Fibroblast of lung (primary cell): ENCODE measurements around the gene DEPDC5. TPM values are rescaled to one million over a fixed set of nuclear protein-coding genes. Genes with fewer than 3 reads are reported as not detected.

Experiments
- DNase-seq, 2 donors: peaks; one replicate each; pipeline versions ENCODE4 v3.0.0 to v3.0.0-alpha.2; 2010; ENCODE audit warnings: low read depth in 2 of 2
- H2AFZ ChIP-seq: 2 replicates; pipeline ENCODE4 v1.5.1; 2012; ENCODE audit warnings: low read length, control low read depth, inconsistent platforms
- H3K27ac ChIP-seq: 2 replicates; pipeline ENCODE4 v1.5.1; 2011; ENCODE audit warnings: low read length, control low read depth; ENCODE audit not compliant: insufficient read depth
- H3K27me3 ChIP-seq: 2 replicates; pipeline ENCODE4 v1.5.1; 2011; ENCODE audit warnings: mild to moderate bottlenecking, low read length; ENCODE audit not compliant: control insufficient read depth, insufficient read depth
- H3K36me3 ChIP-seq: 2 replicates; pipeline ENCODE4 v1.5.1; 2011; ENCODE audit warnings: low read length; ENCODE audit not compliant: control insufficient read depth, insufficient read depth
- H3K4me1 ChIP-seq: 2 replicates; pipeline ENCODE4 v1.5.1; 2011; ENCODE audit warnings: low read length; ENCODE audit not compliant: control insufficient read depth, insufficient read depth; ENCODE audit errors: extremely low read depth
- H3K4me2 ChIP-seq: 2 replicates; pipeline ENCODE4 v1.5.1; 2011; ENCODE audit warnings: low read length, control low read depth; ENCODE audit not compliant: insufficient read depth; ENCODE audit errors: extremely low read depth
- H3K4me3 ChIP-seq, 4 experiments: fragments of 200-600 bp in 1 of 4; sonication (generic) in 1 of 4; replicated peaks in 1 of 4; 2 replicates each; pipeline ENCODE4 v1.5.1; 2011 to 2016; ENCODE audit warnings: low read length in 4 of 4, low read depth in 3 of 4, mild to moderate bottlenecking in 3 of 4, control low read depth in 2 of 4, inconsistent platforms in 1 of 4, mixed read lengths in 1 of 4; ENCODE audit not compliant: insufficient read depth in 1 of 4; ENCODE audit errors: control extremely low read depth in 1 of 4
- H3K79me2 ChIP-seq: 2 replicates; pipeline ENCODE4 v1.5.1; 2012; ENCODE audit warnings: mild to moderate bottlenecking, low read length, inconsistent platforms; ENCODE audit not compliant: control insufficient read depth, insufficient read depth
- H3K9ac ChIP-seq: 2 replicates; pipeline ENCODE4 v1.5.1; 2011; ENCODE audit warnings: mild to moderate bottlenecking, low read length, control low read depth; ENCODE audit not compliant: insufficient read depth
- H3K9me3 ChIP-seq: 2 replicates; pipeline ENCODE4 v1.5.1; 2012; ENCODE audit warnings: low read depth, low read length; ENCODE audit not compliant: control insufficient read depth, insufficient read depth
- H4K20me1 ChIP-seq: 2 replicates; pipeline ENCODE4 v1.5.1; 2011; ENCODE audit warnings: low read length; ENCODE audit not compliant: control insufficient read depth, insufficient read depth; ENCODE audit errors: extremely low read depth
- EZH2 ChIP-seq: IDR thresholded peaks from 2 replicates; pipeline ENCODE4 v1.5.1; 2012; ENCODE audit warnings: low read length, control low read depth, mild to moderate bottlenecking; ENCODE audit errors: missing control alignments
- polyA plus RNA-seq, 2 donors: library from polyadenylated mRNA; depleted of rRNA in 1 of 2; stranded (reverse) in 1 of 2; unstranded in 1 of 2; fragments of >200 nt; gene quantifications; 2 replicates each; pipeline ENCODE4 v1.2.1, GENCODE V29; 2011 to 2012; ENCODE audit warnings: missing spikeins in 1 of 2
- total RNA-seq: library from RNA; depleted of rRNA; stranded (reverse); fragments of >200 nt; gene quantifications from 2 replicates; pipeline ENCODE4 v1.2.1, GENCODE V29; 2014
- TF ChIP-seq, protein P1 (sequence below), 2 donors: IDR thresholded peaks in 1 of 2; conservative IDR thresholded peaks in 1 of 2; 1 replicate in 1 of 2; 2 replicates in 1 of 2; pipeline ENCODE4 v1.5.1; 2011 to 2012; ENCODE audit warnings: low read length in 2 of 2, control low read depth in 1 of 2, inconsistent platforms in 1 of 2, low read depth in 1 of 2, mild to moderate bottlenecking in 1 of 2

DEPDC5 gene
- total and polyA plus RNA-seq, 2 donors (not counting 1 experiment from before 2014, with no cell fraction given) = 10.4 to 10.7 TPM

DNA sequence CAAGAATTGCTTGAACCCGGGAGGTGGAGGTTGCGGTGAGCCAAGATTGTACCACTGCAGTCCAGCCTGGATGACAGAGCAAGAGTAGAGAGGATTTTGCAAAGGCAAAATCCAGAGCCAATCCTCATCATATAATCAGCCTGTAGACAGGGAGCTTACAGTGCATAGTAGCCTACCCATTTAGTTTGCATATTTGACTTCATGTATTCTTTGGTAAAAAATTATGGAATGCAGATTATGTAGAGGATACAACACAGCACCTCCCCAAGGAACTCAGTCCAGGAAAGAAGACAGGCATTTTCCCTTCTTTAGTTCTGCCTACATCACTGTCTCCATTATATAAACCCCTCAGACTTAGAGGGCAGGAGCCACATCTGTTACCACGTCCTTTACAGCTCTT, 150.8 kb downstream of the DEPDC5 start:
- TF ChIP-seq, protein P1, sequence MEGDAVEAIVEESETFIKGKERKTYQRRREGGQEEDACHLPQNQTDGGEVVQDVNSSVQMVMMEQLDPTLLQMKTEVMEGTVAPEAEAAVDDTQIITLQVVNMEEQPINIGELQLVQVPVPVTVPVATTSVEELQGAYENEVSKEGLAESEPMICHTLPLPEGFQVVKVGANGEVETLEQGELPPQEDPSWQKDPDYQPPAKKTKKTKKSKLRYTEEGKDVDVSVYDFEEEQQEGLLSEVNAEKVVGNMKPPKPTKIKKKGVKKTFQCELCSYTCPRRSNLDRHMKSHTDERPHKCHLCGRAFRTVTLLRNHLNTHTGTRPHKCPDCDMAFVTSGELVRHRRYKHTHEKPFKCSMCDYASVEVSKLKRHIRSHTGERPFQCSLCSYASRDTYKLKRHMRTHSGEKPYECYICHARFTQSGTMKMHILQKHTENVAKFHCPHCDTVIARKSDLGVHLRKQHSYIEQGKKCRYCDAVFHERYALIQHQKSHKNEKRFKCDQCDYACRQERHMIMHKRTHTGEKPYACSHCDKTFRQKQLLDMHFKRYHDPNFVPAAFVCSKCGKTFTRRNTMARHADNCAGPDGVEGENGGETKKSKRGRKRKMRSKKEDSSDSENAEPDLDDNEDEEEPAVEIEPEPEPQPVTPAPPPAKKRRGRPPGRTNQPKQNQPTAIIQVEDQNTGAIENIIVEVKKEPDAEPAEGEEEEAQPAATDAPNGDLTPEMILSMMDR (conservative IDR thresholded peaks at IDR 0.05 in 1 of 2, IDR thresholded peaks at IDR 0.05 in 1 of 2; ENCODE audit: low read depth in 1 of 2, low read length in 2 of 2) = no peak
- no peak for TF ChIP-seq EZH2
- H3K79me2 ChIP-seq = no peaks in the 10 kb centered on the region
- no peaks in the 10 kb centered on the region for H3K9me3 ChIP-seq
- peaks cover 2% of the 10 kb centered on the region for H3K36me3 ChIP-seq
- H3K27ac ChIP-seq = no peak overlapping the region
- no peaks in the 10 kb centered on the region for H3K27me3 ChIP-seq
- H3K9ac ChIP-seq = no peak overlapping the region
- H3K4me3 ChIP-seq = no peak overlapping the region
- no peaks in the 10 kb centered on the region for H3K4me1 ChIP-seq
- H2AFZ ChIP-seq = no peak overlapping the region
- H4K20me1 ChIP-seq = no peaks in the 10 kb centered on the region
- H3K4me2 ChIP-seq = no peak overlapping the region
- no peak for DNase-seq

DNA sequence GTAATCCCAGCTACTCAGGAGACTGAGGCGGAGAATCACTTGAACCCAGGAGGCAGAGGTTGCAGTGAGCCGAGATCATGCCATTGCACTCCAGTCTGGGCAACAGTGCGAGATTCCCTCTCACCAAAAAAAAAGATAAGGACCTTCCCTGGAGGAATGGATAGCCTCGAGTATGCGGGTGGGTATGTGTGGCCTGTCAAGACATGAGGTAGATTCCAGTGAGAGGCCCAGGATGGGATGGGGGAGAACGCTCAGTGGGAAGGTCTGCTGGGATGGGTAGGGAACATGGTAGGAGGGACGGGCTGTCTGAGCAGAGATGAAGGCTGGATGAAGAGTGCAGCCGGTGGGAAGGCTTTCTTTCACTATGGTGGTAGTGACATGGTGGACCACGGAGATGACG, 151.5 kb downstream of the DEPDC5 start:
- no peak overlapping the region for H3K4me2 ChIP-seq
- peaks cover 2% of the 10 kb centered on the region for H3K36me3 ChIP-seq
- no peaks in the 10 kb centered on the region for H4K20me1 ChIP-seq
- DNase-seq = no peak
- TF ChIP-seq EZH2 = no peak
- TF ChIP-seq, protein P1 (conservative IDR thresholded peaks at IDR 0.05 in 1 of 2, IDR thresholded peaks at IDR 0.05 in 1 of 2; ENCODE audit: low read depth in 1 of 2, low read length in 2 of 2) = no peak
- no peaks in the 10 kb centered on the region for H3K9me3 ChIP-seq
- no peaks in the 10 kb centered on the region for H3K27me3 ChIP-seq
- no peaks in the 10 kb centered on the region for H3K4me1 ChIP-seq
- H3K27ac ChIP-seq = no peak overlapping the region
- no peak overlapping the region for H3K9ac ChIP-seq
- H2AFZ ChIP-seq = no peak overlapping the region
- H3K79me2 ChIP-seq = no peaks in the 10 kb centered on the region
- H3K4me3 ChIP-seq = no peak overlapping the region

DNA sequence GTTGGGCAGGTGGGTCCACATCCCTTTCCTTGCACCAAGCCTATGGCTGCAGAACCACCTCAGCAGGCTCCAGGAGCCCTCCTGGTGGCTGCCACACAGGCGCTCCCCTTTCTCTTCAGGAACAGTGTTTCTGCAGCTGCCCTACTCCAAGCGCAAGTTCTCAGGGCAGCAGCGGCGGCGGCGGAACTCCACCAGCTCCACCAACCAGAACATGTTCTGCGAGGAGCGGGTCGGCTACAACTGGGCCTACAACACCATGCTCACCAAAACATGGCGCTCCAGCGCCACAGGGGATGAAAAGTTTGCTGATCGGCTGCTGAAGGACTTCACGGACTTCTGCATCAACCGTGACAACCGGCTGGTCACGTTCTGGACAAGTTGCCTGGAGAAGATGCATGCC, 152.3 kb downstream of the DEPDC5 start:
- Histone ChIP-seq H3K36me3 (peaks cover 2% of the 10 kb centered on the region), H3K79me2 (no peaks in the 10 kb centered on the region), H3K9me3 (no peaks in the 10 kb centered on the region), H3K4me1 (no peaks in the 10 kb centered on the region), H3K4me3 (no peak overlapping the region), H4K20me1 (no peaks in the 10 kb centered on the region), H3K27ac (no peak overlapping the region), H3K27me3 (no peaks in the 10 kb centered on the region), H3K9ac (no peak overlapping the region), H3K4me2 (no peak overlapping the region), H2AFZ (no peak overlapping the region)
- DNase-seq = no peak
- no peak for TF ChIP-seq EZH2
- TF ChIP-seq, protein P1 (conservative IDR thresholded peaks at IDR 0.05 in 1 of 2, IDR thresholded peaks at IDR 0.05 in 1 of 2; ENCODE audit: low read depth in 1 of 2, low read length in 2 of 2) = no peak
